ELR (cell line): ENCODE measurements around the gene GEMIN4.
"Not testable (repeated sequence)": the region's sequence is repeated elsewhere in the genome, so short reads cannot be mapped to it uniquely, and the experiment has no call there.

ENCODE experiments used
- DNase-seq: peaks from one replicate; pipeline ENCODE4 v3.0.0-alpha.2; 2015; ENCODE audit warnings: low read depth

The GEMIN4 gene

DNA sequence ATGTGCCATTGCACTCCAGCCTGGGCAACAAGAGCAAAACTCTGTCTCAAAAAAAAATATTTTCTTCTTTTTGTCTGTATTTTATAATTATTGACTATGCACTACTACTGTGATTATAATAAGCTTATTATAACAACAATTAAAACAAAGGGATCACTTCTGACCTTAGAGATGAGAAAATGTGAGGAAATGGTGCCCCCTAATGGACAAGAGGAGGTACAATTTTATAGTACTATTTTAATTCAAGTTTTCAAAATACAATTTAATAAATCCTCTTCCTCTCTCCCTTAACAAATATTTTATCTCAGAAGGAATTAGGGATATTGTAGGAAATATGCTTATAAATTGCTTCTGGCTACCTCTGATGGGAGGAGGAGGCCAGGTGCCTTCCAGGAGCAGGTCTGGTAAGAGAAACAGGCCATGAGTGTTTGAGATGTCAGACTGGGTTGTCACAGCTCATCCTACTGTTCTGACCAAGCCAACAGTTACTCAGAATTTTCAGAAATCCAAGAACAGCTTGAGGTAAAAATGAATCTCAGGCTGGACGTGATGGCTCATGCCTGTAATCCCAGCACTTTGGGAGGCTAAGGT is 51.5 kb downstream of the GEMIN4 start:
- DNase-seq = peak; percentile 61

DNA sequence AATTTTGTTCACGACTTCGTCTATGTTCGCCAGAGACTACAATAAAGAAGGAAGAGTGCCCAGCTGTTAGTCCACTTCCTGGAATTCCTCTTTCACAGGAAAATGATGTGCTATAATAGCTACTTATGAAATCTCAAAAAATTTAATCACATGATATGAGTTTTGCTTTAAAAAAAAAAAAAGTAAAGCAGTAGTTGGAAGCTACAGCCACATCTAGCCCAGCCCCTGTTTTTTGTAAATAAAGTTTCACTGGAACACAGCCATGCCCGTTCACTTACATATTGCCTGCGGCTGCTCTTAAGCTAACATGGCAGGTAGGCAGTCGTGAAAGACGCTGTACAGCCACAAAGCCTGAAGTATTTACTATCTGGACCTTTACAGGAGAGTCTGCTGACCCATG is 52.7 kb downstream of the GEMIN4 start:
- no peak for DNase-seq

DNA sequence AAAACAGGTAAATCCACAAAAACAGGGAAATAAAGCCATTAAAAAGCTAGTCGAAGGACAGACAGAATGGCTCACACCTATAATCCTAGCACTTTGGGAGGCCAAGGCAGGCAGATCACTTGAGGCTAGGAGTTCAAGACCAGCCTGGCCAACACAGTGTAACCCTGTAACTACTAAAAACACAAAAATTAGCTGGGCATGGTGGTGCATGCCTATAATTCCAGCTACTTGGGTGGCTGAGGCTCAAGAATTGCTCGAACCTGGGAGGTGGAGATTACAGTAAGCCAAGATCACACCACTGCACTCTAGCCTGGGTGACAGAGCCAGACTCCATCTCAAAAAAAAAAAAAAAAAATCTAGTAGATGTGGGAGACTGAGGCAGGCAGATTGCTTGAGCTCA is 54.0 kb downstream of the GEMIN4 start:
- not testable (repeated sequence) for DNase-seq

DNA sequence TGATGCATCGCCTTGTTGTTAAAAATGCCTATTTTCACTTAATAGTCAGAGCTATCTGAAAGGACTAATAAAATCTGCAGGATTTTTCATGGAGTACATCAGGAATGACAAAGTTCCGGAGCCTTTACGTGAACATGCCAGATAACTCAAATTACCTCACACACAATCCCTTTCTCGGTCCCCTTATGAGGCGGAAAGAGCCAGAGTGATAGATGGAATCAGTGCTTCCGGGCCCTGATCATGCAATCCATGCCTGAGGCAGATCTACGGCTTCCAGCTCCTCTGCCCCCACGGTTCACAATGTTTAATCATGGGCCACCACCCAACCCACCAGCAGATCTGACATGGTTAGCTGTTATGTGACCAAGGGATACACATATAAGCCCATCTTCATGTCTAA is 54.4 kb downstream of the GEMIN4 start:
- no peak for DNase-seq

DNA sequence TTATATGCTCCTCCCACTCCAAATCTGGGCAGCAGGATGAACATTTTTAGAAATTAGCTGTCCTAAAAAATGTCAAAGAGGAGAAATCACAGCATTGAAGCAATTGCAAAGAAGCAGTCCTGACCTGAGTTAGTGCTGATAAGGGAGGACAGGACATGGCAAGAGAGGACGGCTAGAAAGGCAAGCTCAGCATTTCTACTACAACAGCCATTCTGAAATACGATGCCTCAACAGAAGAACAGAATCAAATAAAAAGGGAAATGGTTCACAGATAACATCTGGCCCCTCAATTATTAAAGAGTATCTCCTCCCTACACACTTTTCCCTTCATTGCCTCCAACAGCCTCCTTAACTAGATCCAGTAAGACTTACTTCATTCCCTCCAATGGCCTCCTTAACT is 55.7 kb downstream of the GEMIN4 start:
- no peak for DNase-seq
